Gastrocnemius medialis (tissue), 4 donors: ENCODE measurements around the gene TPO. TPM values are rescaled to one million over a fixed set of nuclear protein-coding genes. Genes with fewer than 3 reads are reported as not detected.

ENCODE experiments used
- ATAC-seq, 2 donors: fragments of 150-250 bp; one replicate each; pipeline ENCODE4 v1.9.1; 2016
- DNase-seq, 2 donors: peaks; one replicate each; pipeline ENCODE4 v3.0.0-alpha.2; 2019
- H3K27ac ChIP-seq, 4 donors: fragments of 200-600 bp; sonication (generic); 1 replicate in 1 of 4; 2 replicates in 3 of 4; pipeline ENCODE4 v1.5.1; 2016 to 2018; ENCODE audit warnings: mild to moderate bottlenecking in 2 of 4, moderate library complexity in 1 of 4
- H3K27me3 ChIP-seq, 3 donors: fragments of 200-600 bp; sonication (generic) in 2 of 3; 1 replicate in 1 of 3; 2 replicates in 2 of 3; pipeline versions ENCODE4 v1.5.1 to v1.6.0; 2016 to 2019; ENCODE audit warnings: mild to moderate bottlenecking in 1 of 3, moderate library complexity in 1 of 3
- H3K36me3 ChIP-seq, 2 donors: fragments of 200-600 bp; sonication (generic) in 1 of 2; one replicate each; pipeline ENCODE4 v1.5.1; 2017 to 2018
- H3K4me1 ChIP-seq, 2 donors: fragments of 200-600 bp; sonication (generic) in 1 of 2; one replicate each; pipeline ENCODE4 v1.5.1; 2016 to 2017; ENCODE audit warnings: mild to moderate bottlenecking in 2 of 2
- H3K4me3 ChIP-seq, 4 donors: fragments of 200-600 bp; sonication (generic) in 3 of 4; 1 replicate in 1 of 4; 2 replicates in 3 of 4; pipeline ENCODE4 v1.5.1; 2016 to 2019; ENCODE audit warnings: mild to moderate bottlenecking in 2 of 4
- H3K9me3 ChIP-seq, 3 donors: fragments of 200-600 bp; sonication (generic) in 2 of 3; 1 replicate in 1 of 3; 2 replicates in 2 of 3; pipeline ENCODE4 v1.5.1; 2016 to 2019
- POLR2A ChIP-seq, 2 donors: fragments of 450-650 bp; IDR thresholded peaks; one replicate each; pipeline ENCODE4 v1.6.1; 2017; ENCODE audit warnings: antibody characterized with exemption in 2 of 2, mild to moderate bottlenecking in 2 of 2, moderate library complexity in 2 of 2
- in situ Hi-C, 4 donors: fragments of 200-750 bp; cut with MboI; loops; one replicate each; pipeline versions ENCODE4 v1.15.0 to v1.8.0; 2017; ENCODE audit warnings: low sequenced_read_pairs in 4 of 4
- intact Hi-C: fragments of 100-400 bp; cut with DNase I; formaldehyde crosslinking; loops from one replicate; pipeline ENCODE4 v1.15.1; 2023; ENCODE audit warnings: low total_unique reads
- total RNA-seq, 4 donors: library from RNA; depleted of rRNA; stranded (reverse); fragments of >200 nt; gene quantifications; one replicate each; pipeline versions ENCODE4 v1.1.0 to v1.2.3, GENCODE V29; 2016
- TF ChIP-seq, protein P1 (sequence below), 5 experiments: fragments of 450-650 bp in 3 of 5; fragments of 200-600 bp in 2 of 5; sonication (generic) in 2 of 5; IDR thresholded peaks in 4 of 5; conservative IDR thresholded peaks in 1 of 5; 1 replicate in 4 of 5; 2 replicates in 1 of 5; pipeline ENCODE4 v1.5.1; 2016 to 2019; ENCODE audit warnings: antibody characterized with exemption in 5 of 5, mild to moderate bottlenecking in 3 of 5, moderate library complexity in 3 of 5

Gene TPO
- total RNA-seq, 4 donors from 2014 or later: 3.3 to 11.6 (median 5.3) TPM

- ATAC-seq (no peak), DNase-seq (no peak)
- Histone ChIP-seq H3K4me1 (no peaks in the 10 kb centered on the region), H3K36me3 (no peaks in the 10 kb centered on the region), H3K27me3 (no peaks in the 10 kb centered on the region), H3K9me3 (no peaks in the 10 kb centered on the region), H3K27ac (no peak overlapping the region), H3K4me3 (no peak overlapping the region)
- intact Hi-C loops (no loop called here), in situ Hi-C loops (no loop called here)
- TF ChIP-seq POLR2A (IDR thresholded peaks at IDR 0.05): no peak
- TF ChIP-seq, protein P1, sequence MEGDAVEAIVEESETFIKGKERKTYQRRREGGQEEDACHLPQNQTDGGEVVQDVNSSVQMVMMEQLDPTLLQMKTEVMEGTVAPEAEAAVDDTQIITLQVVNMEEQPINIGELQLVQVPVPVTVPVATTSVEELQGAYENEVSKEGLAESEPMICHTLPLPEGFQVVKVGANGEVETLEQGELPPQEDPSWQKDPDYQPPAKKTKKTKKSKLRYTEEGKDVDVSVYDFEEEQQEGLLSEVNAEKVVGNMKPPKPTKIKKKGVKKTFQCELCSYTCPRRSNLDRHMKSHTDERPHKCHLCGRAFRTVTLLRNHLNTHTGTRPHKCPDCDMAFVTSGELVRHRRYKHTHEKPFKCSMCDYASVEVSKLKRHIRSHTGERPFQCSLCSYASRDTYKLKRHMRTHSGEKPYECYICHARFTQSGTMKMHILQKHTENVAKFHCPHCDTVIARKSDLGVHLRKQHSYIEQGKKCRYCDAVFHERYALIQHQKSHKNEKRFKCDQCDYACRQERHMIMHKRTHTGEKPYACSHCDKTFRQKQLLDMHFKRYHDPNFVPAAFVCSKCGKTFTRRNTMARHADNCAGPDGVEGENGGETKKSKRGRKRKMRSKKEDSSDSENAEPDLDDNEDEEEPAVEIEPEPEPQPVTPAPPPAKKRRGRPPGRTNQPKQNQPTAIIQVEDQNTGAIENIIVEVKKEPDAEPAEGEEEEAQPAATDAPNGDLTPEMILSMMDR (IDR thresholded peaks at IDR 0.05 in 4 of 5, conservative IDR thresholded peaks at IDR 0.05 in 1 of 5): no peak
Observed at GRCh38 chr2:1440581-1440980, 27.3 kb downstream of the TPO start.

DNA sequence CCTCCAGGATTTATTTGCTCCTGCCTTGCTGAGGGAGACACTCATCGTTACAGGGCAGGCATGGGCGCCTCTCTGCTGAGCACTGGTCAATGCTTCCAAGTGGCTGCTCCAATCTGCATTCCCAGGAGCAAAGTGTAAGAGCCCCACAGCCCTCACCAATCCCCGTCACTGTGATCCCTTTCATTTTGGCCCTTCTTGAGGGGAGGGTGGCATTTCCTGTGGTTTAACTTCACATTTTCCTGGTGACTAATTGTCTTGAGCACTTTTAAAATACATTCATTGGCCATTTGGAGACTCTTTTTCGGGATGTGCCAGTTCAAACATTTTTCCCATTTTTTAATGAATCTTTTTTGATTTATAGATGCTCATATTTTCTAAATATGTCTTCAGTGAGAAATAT, 33.0 kb downstream of the TPO start:
- intact Hi-C loops: no loop called here
- H3K4me3 ChIP-seq: no peak overlapping the region

GRCh38 chr2:1448009-1448408, 34.7 kb downstream of the TPO start:
- in situ Hi-C loops (no loop called here), intact Hi-C loops (no loop called here)
- H3K4me1 ChIP-seq: no peaks in the 10 kb centered on the region
- H3K36me3 ChIP-seq: no peaks in the 10 kb centered on the region
- H3K27me3 ChIP-seq: no peaks in the 10 kb centered on the region
- no peak for ATAC-seq
- no peak for DNase-seq
- peak overlapping the region in 1 of 4 donors; percentile 1 for H3K4me3 ChIP-seq
- H3K9me3 ChIP-seq: no peaks in the 10 kb centered on the region
- H3K27ac ChIP-seq: no peak overlapping the region
- no peak for TF ChIP-seq POLR2A (IDR thresholded peaks at IDR 0.05)
- TF ChIP-seq, protein P1 (IDR thresholded peaks at IDR 0.05 in 4 of 5, conservative IDR thresholded peaks at IDR 0.05 in 1 of 5): no peak

More for the DNA sequence above, 33.0 kb downstream of the TPO start:
- DNase-seq: no peak
- Histone ChIP-seq H3K9me3 (no peaks in the 10 kb centered on the region), H3K27ac (no peak overlapping the region), H3K27me3 (no peaks in the 10 kb centered on the region), H3K4me1 (no peaks in the 10 kb centered on the region), H3K36me3 (no peaks in the 10 kb centered on the region)
- in situ Hi-C loops: no loop called here
- no peak for TF ChIP-seq POLR2A (IDR thresholded peaks at IDR 0.05)
- TF ChIP-seq, protein P1 (IDR thresholded peaks at IDR 0.05 in 4 of 5, conservative IDR thresholded peaks at IDR 0.05 in 1 of 5): no peak
- ATAC-seq: no peak

DNA sequence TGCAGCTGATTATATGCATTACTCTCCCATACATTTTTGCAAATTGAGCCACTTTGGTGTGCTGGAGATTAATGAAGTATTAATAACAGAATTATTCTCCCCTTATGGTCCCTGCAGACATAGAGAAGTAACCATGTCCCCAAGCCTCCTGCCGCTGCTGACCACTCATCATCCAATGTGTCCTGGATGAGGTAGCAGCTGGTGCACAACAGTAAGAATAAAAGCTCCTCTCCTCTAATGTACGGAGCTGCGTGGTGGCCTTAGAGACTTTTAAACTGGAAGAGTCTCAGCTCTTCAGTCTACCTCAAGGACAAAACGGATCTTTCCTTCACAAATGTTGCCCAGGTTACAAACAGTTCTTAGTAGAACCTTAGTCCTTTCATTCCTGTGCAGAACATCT, 37.7 kb downstream of the TPO start:
- no peaks in the 10 kb centered on the region for H3K4me1 ChIP-seq
- no peaks in the 10 kb centered on the region for H3K36me3 ChIP-seq
- TF ChIP-seq, protein P1 (IDR thresholded peaks at IDR 0.05 in 4 of 5, conservative IDR thresholded peaks at IDR 0.05 in 1 of 5): no peak
- TF ChIP-seq POLR2A (IDR thresholded peaks at IDR 0.05): no peak
- no peak for DNase-seq
- in situ Hi-C loops: no loop called here
- ATAC-seq: no peak
- no peaks in the 10 kb centered on the region for H3K27me3 ChIP-seq
- H3K9me3 ChIP-seq: no peaks in the 10 kb centered on the region
- no peak overlapping the region for H3K27ac ChIP-seq
- intact Hi-C loops: no loop called here
- H3K4me3 ChIP-seq: no peak overlapping the region

- TF ChIP-seq, protein P1 (IDR thresholded peaks at IDR 0.05 in 4 of 5, conservative IDR thresholded peaks at IDR 0.05 in 1 of 5): no peak
- no peak for TF ChIP-seq POLR2A (IDR thresholded peaks at IDR 0.05)
- Histone ChIP-seq H3K4me3 (no peak overlapping the region), H3K4me1 (no peaks in the 10 kb centered on the region), H3K27me3 (no peaks in the 10 kb centered on the region), H3K36me3 (no peaks in the 10 kb centered on the region), H3K27ac (no peak overlapping the region), H3K9me3 (no peaks in the 10 kb centered on the region)
- intact Hi-C loops (no loop called here), in situ Hi-C loops (no loop called here)
- DNase-seq (no peak), ATAC-seq (no peak)
Observed at GRCh38 chr2:1451422-1451821, 38.2 kb downstream of the TPO start.
